ENCODE data around the gene IL31. TPM values are rescaled to one million over a fixed set of nuclear protein-coding genes. Genes with fewer than 3 reads are reported as not detected.

The IL31 gene
- total and polyA plus RNA-seq, 2 donors (not counting 3 experiments of a cell fraction or from before 2014, with no cell fraction given): not detected

- no TSS peak for BruUV-seq (replicated peaks)
- Histone ChIP-seq H3K4me1 (ENCODE audit: control insufficient read depth, extremely low read depth, insufficient read depth, low read length) (no peaks in the 10 kb centered on the region), H3K9me1 (replicated peaks; ENCODE audit: control insufficient read depth, extremely low read depth, insufficient read depth, low read length) (no peaks in the 10 kb centered on the region), H3K9me3 (replicated peaks; ENCODE audit: control insufficient read depth, insufficient read depth, low read length) (no peaks in the 10 kb centered on the region), H3K27ac (ENCODE audit: insufficient read depth, low read depth, low read length) (no peak overlapping the region), H2AFZ (ENCODE audit: low read depth, low read length) (no peak overlapping the region), H3K4me2 (ENCODE audit: insufficient read depth, low read length) (no peak overlapping the region), H3K4me3 (replicated peaks in 1 of 3; ENCODE audit: insufficient read depth in 1 of 3, low read depth in 1 of 3, low read length in 3 of 3) (no peak overlapping the region), H3K36me3 (ENCODE audit: control insufficient read depth in 2 of 2, extremely low read depth in 1 of 2, insufficient read depth in 2 of 2, low read length in 2 of 2) (peaks cover 4 to 38% of the 10 kb centered on the region in 2 experiments), H3K27me3 (ENCODE audit: control insufficient read depth in 2 of 2, insufficient read depth in 2 of 2, low read length in 2 of 2) (no peaks in the 10 kb centered on the region), H4K20me1 (replicated peaks; ENCODE audit: control insufficient read depth, extremely low read depth, insufficient read depth, low read length) (no peaks in the 10 kb centered on the region), H3K79me2 (ENCODE audit: control insufficient read depth, insufficient read depth, low read length) (peaks cover 21% of the 10 kb centered on the region), H3K9ac (replicated peaks; ENCODE audit: extremely low read depth, insufficient read depth, low read length) (no peak overlapping the region)
- FAIRE-seq (no peak), DNase-seq (ENCODE audit: low read depth, low spot score) (no peak)
- dilution Hi-C loops (cut with MboI; ENCODE audit: extremely low pct_ligation_motif_present, low sequenced_read_pairs) (no loop called here), intact Hi-C loops (cut with micrococcal nuclease) (no loop called here)
- TF ChIP-seq MAX (IDR thresholded peaks at IDR 0.05; ENCODE audit: insufficient read depth, insufficient read length) (no peak), JUN (IDR thresholded peaks at IDR 0.05; ENCODE audit: borderline replicate concordance, insufficient read depth, insufficient read length, low read depth) (no peak), GATA2 (IDR thresholded peaks at IDR 0.05; ENCODE audit: insufficient read depth, insufficient read length, low read depth, low read length) (no peak), POLR2AphosphoS5 (IDR thresholded peaks at IDR 0.05; ENCODE audit: insufficient read depth, low read depth, low read length) (no peak), POLR2A (IDR thresholded peaks at IDR 0.05; ENCODE audit: low read depth, low read length) (no peak), MYC (IDR thresholded peaks at IDR 0.05; ENCODE audit: low read depth, low read length) (no peak), EZH2 (IDR thresholded peaks at IDR 0.05; ENCODE audit: borderline replicate concordance, low read depth, low read length, severe bottlenecking) (no peak), CTCF (IDR thresholded peaks at IDR 0.05; ENCODE audit: extremely low read depth in 1 of 2, insufficient read depth in 1 of 2, low read depth in 1 of 2, low read length in 2 of 2) (no peak), FOS (IDR thresholded peaks at IDR 0.05; ENCODE audit: borderline replicate concordance, insufficient read depth, low read length) (no peak)
- ChIA-PET CTCF (interaction anchor here (2.8 kb wide), 1 partner anchor 63 kb away, joined by 115 read pairs; no protein-coding TSS in a partner anchor), POLR2A (no interaction called here)
Observed at GRCh38 chr12:122128481-122128880, 45.5 kb downstream of the IL31 start.

Data from endothelial cell of umbilical vein (primary cell).